ENCODE data around the gene RPS6KA5. TPM values are rescaled to one million over a fixed set of nuclear protein-coding genes. Genes with fewer than 3 reads are reported as not detected.
"Not testable (repeated sequence)": the region's sequence is repeated elsewhere in the genome, so short reads cannot be mapped to it uniquely, and the experiment has no call there.

The RPS6KA5 gene
- total and polyA plus RNA-seq, 2 donors (not counting 1 experiment from before 2014, with no cell fraction given), result 6.0 to 34.6 TPM

DNA sequence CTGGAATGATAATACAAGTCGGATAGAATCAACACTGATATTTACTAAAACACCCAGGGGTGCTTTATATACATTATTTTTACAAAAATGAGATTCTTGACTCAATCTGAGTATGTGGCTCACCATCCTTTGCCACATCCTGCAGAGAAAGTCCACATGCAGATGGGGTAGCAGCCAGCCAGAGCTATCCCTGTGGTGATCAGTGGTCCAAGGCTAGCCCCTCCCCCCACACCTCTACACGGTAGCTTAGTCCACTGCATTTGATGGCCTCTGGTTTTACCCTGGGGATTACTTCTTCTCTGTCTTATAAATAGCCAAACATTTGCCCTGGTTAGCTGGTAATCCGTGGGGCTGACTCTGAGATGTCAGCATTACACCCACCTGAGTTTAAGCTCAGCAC lies 216.1 kb downstream of the RPS6KA5 start:
- CTCF ChIA-PET, result no interaction called here
- Mint-ChIP-seq H3K4me1 (no peaks in the 10 kb centered on the region), H3K4me3 (no peak overlapping the region), H3K27ac (no peak overlapping the region), H3K9me3 (ENCODE audit: insufficient read depth) (peaks cover 2% of the 10 kb centered on the region), H3K27me3 (no peaks in the 10 kb centered on the region)
- no peak overlapping the region for H3K9ac ChIP-seq (ENCODE audit: low read length)
- no peak overlapping the region for H3K4me3 ChIP-seq (ENCODE audit: control extremely low read depth in 1 of 5, extremely low read depth in 1 of 5, insufficient read depth in 1 of 5, low read depth in 2 of 5, low read length in 4 of 5)
- no peak overlapping the region for H3K4me2 ChIP-seq (replicated peaks; ENCODE audit: low read depth, low read length, poor library complexity, severe bottlenecking)
- no peak for DNase-seq
- POLR2A ChIA-PET, result no interaction called here
- H4K20me1 ChIP-seq (ENCODE audit: control insufficient read depth, insufficient read depth, low read length, poor library complexity, severe bottlenecking), result no peaks in the 10 kb centered on the region
- 82% methylated on average over 2 of the region's 3 CpGs for WGBS (ENCODE audit: insufficient coverage)
- intact Hi-C loops (cut with micrococcal nuclease), result no loop called here
- no peaks in the 10 kb centered on the region for H3K4me1 ChIP-seq (ENCODE audit: control insufficient read depth in 2 of 2, insufficient read depth in 2 of 2, low read length in 2 of 2)
- H3K9me3 ChIP-seq (ENCODE audit: control extremely low read depth in 1 of 3, control insufficient read depth in 2 of 3, insufficient read depth in 1 of 3, low read length in 2 of 3), result peaks cover 0 to 3% (median 0%) of the 10 kb centered on the region in 3 donors
- H3K27me3 ChIP-seq (replicated peaks in 1 of 4; ENCODE audit: control extremely low read depth in 1 of 4, control insufficient read depth in 3 of 4, insufficient read depth in 4 of 4, low read length in 3 of 4), result no peaks in the 10 kb centered on the region
- H3K27ac ChIP-seq (ENCODE audit: low read length in 2 of 2), result no peak overlapping the region
- no peaks in the 10 kb centered on the region for H3K79me2 ChIP-seq (ENCODE audit: control insufficient read depth, insufficient read depth, low read length)
- TF ChIP-seq, protein P1, sequence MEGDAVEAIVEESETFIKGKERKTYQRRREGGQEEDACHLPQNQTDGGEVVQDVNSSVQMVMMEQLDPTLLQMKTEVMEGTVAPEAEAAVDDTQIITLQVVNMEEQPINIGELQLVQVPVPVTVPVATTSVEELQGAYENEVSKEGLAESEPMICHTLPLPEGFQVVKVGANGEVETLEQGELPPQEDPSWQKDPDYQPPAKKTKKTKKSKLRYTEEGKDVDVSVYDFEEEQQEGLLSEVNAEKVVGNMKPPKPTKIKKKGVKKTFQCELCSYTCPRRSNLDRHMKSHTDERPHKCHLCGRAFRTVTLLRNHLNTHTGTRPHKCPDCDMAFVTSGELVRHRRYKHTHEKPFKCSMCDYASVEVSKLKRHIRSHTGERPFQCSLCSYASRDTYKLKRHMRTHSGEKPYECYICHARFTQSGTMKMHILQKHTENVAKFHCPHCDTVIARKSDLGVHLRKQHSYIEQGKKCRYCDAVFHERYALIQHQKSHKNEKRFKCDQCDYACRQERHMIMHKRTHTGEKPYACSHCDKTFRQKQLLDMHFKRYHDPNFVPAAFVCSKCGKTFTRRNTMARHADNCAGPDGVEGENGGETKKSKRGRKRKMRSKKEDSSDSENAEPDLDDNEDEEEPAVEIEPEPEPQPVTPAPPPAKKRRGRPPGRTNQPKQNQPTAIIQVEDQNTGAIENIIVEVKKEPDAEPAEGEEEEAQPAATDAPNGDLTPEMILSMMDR (IDR thresholded peaks at IDR 0.05), result no peak
- no peak for TF ChIP-seq EZH2 (IDR thresholded peaks at IDR 0.05; ENCODE audit: borderline replicate concordance, insufficient read depth, low read depth, low read length, poor library complexity, severe bottlenecking)
- no peaks in the 10 kb centered on the region for H3K36me3 ChIP-seq (replicated peaks in 1 of 2; ENCODE audit: control extremely low read depth in 1 of 2, control insufficient read depth in 1 of 2, extremely low read depth in 1 of 2, insufficient read depth in 2 of 2, low read length in 1 of 2)
- no peak overlapping the region for H2AFZ ChIP-seq (ENCODE audit: insufficient read depth, low read depth, low read length, poor library complexity, severe bottlenecking)
- ATAC-seq (ENCODE audit: low read depth), result no peak

DNA sequence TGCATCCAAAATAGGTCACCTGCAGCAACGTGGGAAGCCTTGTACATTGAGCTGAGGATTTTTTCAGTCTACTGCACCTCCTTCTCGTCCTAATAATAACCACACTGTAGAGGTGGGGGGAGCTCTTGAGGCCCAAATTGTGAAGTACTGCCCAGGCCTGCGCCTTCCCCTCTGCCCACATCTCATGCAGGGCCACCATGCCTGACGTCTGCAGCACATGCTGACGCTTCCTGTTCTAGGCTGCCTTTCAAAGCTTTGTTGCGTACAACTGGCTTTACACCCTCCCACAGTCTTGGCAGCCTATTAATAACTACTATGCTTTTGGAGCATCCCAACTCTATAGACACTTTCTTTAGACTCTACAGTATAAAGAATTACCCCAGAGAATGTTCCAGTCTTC lies 217.7 kb downstream of the RPS6KA5 start:
- no peak overlapping the region for H3K4me3 ChIP-seq (ENCODE audit: control extremely low read depth in 1 of 5, extremely low read depth in 1 of 5, insufficient read depth in 1 of 5, low read depth in 2 of 5, low read length in 4 of 5)
- no peak overlapping the region for H3K4me3 Mint-ChIP-seq
- H3K36me3 ChIP-seq (replicated peaks in 1 of 2; ENCODE audit: control extremely low read depth in 1 of 2, control insufficient read depth in 1 of 2, extremely low read depth in 1 of 2, insufficient read depth in 2 of 2, low read length in 1 of 2), result no peaks in the 10 kb centered on the region
- WGBS (ENCODE audit: insufficient coverage), result 47% methylated on average over 4 of the region's 6 CpGs
- no peak overlapping the region for H3K9ac ChIP-seq (ENCODE audit: low read length)
- peaks cover 2% of the 10 kb centered on the region for H3K9me3 Mint-ChIP-seq (ENCODE audit: insufficient read depth)
- no peak overlapping the region for H2AFZ ChIP-seq (ENCODE audit: insufficient read depth, low read depth, low read length, poor library complexity, severe bottlenecking)
- intact Hi-C loops (cut with micrococcal nuclease), result no loop called here
- H3K9me3 ChIP-seq (ENCODE audit: control extremely low read depth in 1 of 3, control insufficient read depth in 2 of 3, insufficient read depth in 1 of 3, low read length in 2 of 3), result peaks cover 0 to 3% (median 0%) of the 10 kb centered on the region in 3 donors
- TF ChIP-seq EZH2 (IDR thresholded peaks at IDR 0.05; ENCODE audit: borderline replicate concordance, insufficient read depth, low read depth, low read length, poor library complexity, severe bottlenecking), result no peak
- TF ChIP-seq, protein P1 (IDR thresholded peaks at IDR 0.05), result no peak
- H3K27me3 ChIP-seq (replicated peaks in 1 of 4; ENCODE audit: control extremely low read depth in 1 of 4, control insufficient read depth in 3 of 4, insufficient read depth in 4 of 4, low read length in 3 of 4), result no peaks in the 10 kb centered on the region
- H3K27me3 Mint-ChIP-seq, result no peaks in the 10 kb centered on the region
- H3K4me2 ChIP-seq (replicated peaks; ENCODE audit: low read depth, low read length, poor library complexity, severe bottlenecking), result no peak overlapping the region
- POLR2A ChIA-PET, result no interaction called here
- no peaks in the 10 kb centered on the region for H3K4me1 ChIP-seq (ENCODE audit: control insufficient read depth in 2 of 2, insufficient read depth in 2 of 2, low read length in 2 of 2)
- DNase-seq (no peak), ATAC-seq (ENCODE audit: low read depth) (no peak)
- no peak overlapping the region for H3K27ac ChIP-seq (ENCODE audit: low read length in 2 of 2)
- H4K20me1 ChIP-seq (ENCODE audit: control insufficient read depth, insufficient read depth, low read length, poor library complexity, severe bottlenecking), result no peaks in the 10 kb centered on the region
- H3K79me2 ChIP-seq (ENCODE audit: control insufficient read depth, insufficient read depth, low read length), result no peaks in the 10 kb centered on the region
- H3K27ac Mint-ChIP-seq, result no peak overlapping the region
- CTCF ChIA-PET, result no interaction called here
- no peaks in the 10 kb centered on the region for H3K4me1 Mint-ChIP-seq

DNA sequence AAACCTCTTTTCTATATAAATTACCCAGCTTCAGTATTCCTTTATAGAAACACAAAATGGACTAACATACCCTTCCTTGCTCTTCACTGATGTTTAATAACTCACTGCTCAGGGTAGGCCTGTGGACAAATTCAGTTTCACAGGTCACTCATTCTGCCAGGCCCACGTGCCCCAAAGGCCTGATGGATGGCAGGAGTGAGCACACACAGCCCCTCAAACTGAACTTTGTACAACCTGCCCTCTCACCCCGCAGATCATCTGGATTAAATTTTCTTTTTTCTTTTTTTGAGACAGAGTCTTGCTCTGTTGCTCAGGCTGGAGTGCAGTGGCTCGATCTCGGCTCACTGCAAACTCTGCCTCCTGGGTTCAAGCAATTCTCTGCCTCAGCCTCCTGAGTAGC lies 219.8 kb downstream of the RPS6KA5 start:
- 94% methylated on average over 2 of the region's 4 CpGs for WGBS (ENCODE audit: insufficient coverage)
- H3K4me3 Mint-ChIP-seq; H3K27ac ChIP-seq (ENCODE audit: low read length in 2 of 2); H3K9me3 Mint-ChIP-seq (ENCODE audit: insufficient read depth); DNase-seq; POLR2A ChIA-PET; CTCF ChIA-PET; H3K9me3 ChIP-seq (ENCODE audit: control extremely low read depth in 1 of 3, control insufficient read depth in 2 of 3, insufficient read depth in 1 of 3, low read length in 2 of 3); H3K27me3 Mint-ChIP-seq; H4K20me1 ChIP-seq (ENCODE audit: control insufficient read depth, insufficient read depth, low read length, poor library complexity, severe bottlenecking); H3K4me1 ChIP-seq (ENCODE audit: control insufficient read depth in 2 of 2, insufficient read depth in 2 of 2, low read length in 2 of 2); H3K27ac Mint-ChIP-seq; H3K9ac ChIP-seq (ENCODE audit: low read length); H3K79me2 ChIP-seq (ENCODE audit: control insufficient read depth, insufficient read depth, low read length); H3K36me3 ChIP-seq (replicated peaks in 1 of 2; ENCODE audit: control extremely low read depth in 1 of 2, control insufficient read depth in 1 of 2, extremely low read depth in 1 of 2, insufficient read depth in 2 of 2, low read length in 1 of 2); H3K4me1 Mint-ChIP-seq; H3K4me3 ChIP-seq (ENCODE audit: control extremely low read depth in 1 of 5, extremely low read depth in 1 of 5, insufficient read depth in 1 of 5, low read depth in 2 of 5, low read length in 4 of 5); intact Hi-C loops (cut with micrococcal nuclease); ATAC-seq (ENCODE audit: low read depth); H3K4me2 ChIP-seq (replicated peaks; ENCODE audit: low read depth, low read length, poor library complexity, severe bottlenecking); H3K27me3 ChIP-seq (replicated peaks in 1 of 4; ENCODE audit: control extremely low read depth in 1 of 4, control insufficient read depth in 3 of 4, insufficient read depth in 4 of 4, low read length in 3 of 4); H2AFZ ChIP-seq (ENCODE audit: insufficient read depth, low read depth, low read length, poor library complexity, severe bottlenecking): not testable (repeated sequence)
